HG03135 (cell line): Measurements from ENCODE around the gene ACAT2.
"Not testable (repeated sequence)": the region's sequence is repeated elsewhere in the genome, so short reads cannot be mapped to it uniquely, and the experiment has no call there.

Experiments
- ATAC-seq: cut with Tn5 transposase; IDR thresholded peaks from one replicate; pipeline ENCODE4 v1.9.1; 2021; ENCODE audit warnings: mild to moderate bottlenecking, moderate library complexity; ENCODE audit not compliant: unreplicated experiment

ACAT2 gene

GRCh38 chr6:159762681-159763293 is 942 bp downstream of the ACAT2 start:
- no peak for ATAC-seq

- ATAC-seq = no peak
Measured at GRCh38 chr6:159766906-159767305, 5.1 kb downstream of the ACAT2 start.

- no peak for ATAC-seq
Measured at GRCh38 chr6:159769470-159769869, 7.6 kb downstream of the ACAT2 start.

DNA sequence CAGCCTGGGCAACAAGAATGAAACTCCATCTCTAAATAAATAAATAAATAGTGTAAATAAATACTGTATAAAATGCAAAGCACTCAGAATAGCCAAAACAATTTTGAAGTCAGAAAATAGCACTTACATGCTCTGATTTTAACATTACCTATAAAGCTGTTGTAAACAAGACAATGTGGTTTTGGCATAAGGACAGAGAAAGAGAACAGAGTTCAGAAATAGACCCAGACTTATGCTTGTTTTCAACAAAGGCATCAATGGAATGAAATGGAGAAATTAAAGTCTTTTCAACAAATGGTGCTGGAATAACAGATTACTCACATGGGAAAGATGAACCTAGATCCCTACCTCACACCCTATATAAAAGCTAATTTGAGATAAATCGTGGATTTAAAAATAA is 10.4 kb downstream of the ACAT2 start:
- no peak for ATAC-seq

DNA sequence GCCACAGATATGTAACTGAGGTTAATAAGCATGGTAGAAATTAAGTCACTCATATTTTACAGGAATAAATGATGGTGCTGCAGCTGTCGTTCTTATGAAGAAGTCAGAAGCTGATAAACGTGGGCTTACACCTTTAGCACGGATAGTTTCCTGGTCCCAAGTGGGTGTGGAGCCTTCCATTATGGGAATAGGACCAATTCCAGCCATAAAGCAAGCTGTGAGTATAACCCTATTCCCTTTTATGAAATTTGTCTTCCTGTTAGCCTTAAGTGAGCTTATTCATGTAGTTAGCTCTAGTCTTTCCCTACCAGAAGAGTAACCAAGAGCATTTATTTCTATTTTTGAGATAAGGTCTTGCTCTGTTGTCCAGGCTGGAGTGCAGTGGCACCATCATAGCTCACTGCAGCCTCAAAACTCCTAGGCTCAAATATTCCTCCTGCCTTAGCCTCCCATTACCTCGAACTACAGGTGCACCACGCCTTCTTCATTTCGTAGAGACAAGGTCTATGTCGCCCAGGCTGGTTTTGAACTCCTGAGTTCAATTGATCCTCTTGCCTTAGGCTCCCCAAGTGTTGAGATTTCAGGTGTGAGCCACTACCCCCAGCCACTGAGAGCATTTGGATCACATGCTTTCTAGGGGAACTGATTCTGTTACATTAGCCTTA is 15.5 kb downstream of the ACAT2 start:
- ATAC-seq = no peak

GRCh38 chr6:159778131-159778530 is 16.3 kb downstream of the ACAT2 start:
- ATAC-seq = no peak

- ATAC-seq = no peak
Measured at GRCh38 chr6:159778542-159779103, 16.8 kb downstream of the ACAT2 start.

DNA sequence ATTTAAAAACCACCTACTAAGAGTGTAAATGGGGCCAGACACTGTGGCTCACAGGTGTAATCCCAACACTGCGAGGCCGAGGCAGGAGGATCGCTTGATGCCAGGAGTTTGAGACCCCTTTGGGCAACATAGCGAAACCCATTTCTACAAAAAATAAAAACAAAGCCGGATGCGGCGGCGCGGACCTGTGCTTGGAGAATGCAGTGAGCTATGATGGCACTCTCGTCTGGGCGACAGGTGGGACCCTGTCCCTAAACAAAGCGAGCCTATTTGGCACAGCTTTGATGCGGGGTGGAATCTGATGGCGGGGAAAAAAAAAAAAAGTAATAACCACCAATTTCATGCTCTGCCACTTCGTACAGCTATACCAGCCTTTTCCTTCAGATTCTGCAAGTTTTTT is 26.4 kb downstream of the ACAT2 start:
- ATAC-seq = no peak

- peak; percentile 15 for ATAC-seq
Measured at GRCh38 chr6:159788753-159789376, 27.0 kb downstream of the ACAT2 start.

DNA sequence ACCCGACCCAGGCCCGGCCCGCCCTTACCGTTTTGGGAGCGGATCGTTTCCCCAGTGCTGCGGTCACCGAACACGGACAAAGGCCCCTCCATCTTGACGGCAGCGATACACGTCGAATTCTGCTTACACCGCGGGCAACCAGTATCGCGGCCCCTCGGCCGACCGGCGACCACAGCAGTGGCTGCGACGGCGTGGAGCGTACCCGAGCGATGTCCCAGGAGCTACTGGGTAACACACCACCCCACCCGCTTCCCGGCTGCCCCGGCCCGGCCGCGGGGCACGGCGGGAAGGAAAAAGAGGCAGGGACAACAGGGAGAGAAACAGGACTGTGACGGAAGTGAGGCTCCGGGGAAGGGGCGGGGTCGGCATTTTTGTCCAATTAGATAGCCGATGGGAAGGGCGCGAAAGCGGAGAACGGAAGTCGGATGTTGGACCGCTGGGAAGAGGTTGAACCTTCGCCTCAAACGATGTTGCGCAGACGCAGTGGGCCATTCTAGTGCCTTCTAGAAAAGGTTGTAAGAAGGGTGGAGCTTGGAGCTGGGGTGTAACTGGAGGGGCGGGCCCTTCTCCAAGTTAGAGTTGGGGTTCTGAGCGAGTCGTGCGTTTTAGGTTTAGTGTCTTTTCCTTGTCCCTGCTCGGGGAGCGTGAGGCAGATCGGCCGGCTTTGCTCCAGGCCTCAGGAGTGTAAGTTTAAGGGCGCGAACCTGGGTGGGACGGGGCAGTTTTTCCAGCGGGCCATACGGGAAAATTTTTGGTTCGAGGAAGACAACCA is 27.7 kb downstream of the ACAT2 start, which contains the start of gene TCP1:
TSS of gene TCP1 (minus strand) at position 226 of the 772 bp plus-strand sequence. CDS start at position 92, 134 bp downstream.
- ATAC-seq = peak; percentile 63

DNA sequence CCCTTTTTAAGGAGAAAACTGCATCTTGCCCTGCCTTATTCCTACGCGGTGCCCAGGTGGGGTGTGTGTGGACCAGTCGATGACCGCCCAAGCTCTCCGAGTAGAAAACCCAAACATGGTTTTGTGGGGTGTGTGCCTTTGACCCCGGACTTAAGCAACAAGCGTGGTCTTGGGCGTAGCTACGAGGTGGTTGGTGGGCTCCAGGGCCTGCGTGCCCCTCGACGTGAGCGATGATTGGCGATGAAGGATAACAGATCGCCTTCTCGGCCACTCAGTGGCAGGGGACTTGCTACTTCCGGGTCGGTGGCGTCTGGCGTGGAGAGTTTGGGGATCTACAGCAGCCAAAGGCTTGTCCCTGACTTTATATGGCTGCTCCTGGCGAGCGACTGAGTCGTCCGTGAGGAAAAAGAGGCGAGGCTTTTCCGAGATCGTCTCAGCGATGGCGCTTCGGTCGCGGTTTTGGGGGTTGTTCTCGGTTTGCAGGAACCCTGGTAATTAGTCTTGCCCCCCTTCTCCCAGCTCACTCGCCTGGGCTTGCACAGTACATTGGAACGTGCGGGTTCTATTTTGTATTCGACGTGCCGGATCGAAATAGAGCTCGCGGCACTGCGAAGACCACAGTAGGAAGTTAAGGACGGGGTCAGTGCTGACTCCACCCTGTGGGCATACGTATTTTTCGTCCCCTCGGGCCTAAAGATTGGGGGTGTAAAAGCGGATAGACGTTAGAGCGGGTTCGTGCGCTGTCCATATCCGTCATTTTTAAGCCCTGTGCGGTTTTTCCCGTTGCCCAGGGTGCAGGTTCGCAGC is 28.5 kb downstream of the ACAT2 start, which contains the start of gene MRPL18:
TSS of gene MRPL18 (plus strand) at position 319 of the 807 bp plus-strand sequence. CDS start at position 440, 121 bp downstream.
- ATAC-seq = peak; percentile 87

- ATAC-seq = no peak
Measured at GRCh38 chr6:159790956-159791598, 29.2 kb downstream of the ACAT2 start.

GRCh38 chr6:159794976-159795375 is 33.1 kb downstream of the ACAT2 start:
- ATAC-seq = not testable (repeated sequence)

- ATAC-seq = no peak
Measured at GRCh38 chr6:159797554-159797953, 35.7 kb downstream of the ACAT2 start.

- no peak for ATAC-seq
Measured at GRCh38 chr6:159800141-159800865, 38.5 kb downstream of the ACAT2 start, which contains the start of gene PNLDC1. TSS of gene PNLDC1 (plus strand) at chr6:159800276. CDS start at chr6:159800308, 32 bp downstream.

DNA sequence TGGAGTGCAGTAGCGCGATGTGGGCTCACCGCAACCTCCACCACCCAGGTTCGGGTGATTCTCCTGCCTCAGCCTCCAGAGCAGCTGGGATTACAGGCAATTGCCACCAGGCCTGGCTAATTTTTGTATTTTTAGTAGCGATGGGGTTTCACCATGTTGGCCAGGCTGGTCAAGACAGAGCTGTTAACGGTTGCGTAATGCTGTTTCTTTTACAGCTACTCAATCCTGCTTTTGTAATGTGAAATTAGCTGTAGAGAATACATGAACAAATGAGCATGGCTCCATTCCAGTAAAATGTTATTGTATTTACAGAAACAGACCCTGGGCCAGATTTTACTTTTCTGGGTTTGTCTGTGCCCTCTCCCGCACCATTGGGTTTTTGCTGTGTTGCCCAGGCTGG is 40.1 kb downstream of the ACAT2 start:
- ATAC-seq = no peak

DNA sequence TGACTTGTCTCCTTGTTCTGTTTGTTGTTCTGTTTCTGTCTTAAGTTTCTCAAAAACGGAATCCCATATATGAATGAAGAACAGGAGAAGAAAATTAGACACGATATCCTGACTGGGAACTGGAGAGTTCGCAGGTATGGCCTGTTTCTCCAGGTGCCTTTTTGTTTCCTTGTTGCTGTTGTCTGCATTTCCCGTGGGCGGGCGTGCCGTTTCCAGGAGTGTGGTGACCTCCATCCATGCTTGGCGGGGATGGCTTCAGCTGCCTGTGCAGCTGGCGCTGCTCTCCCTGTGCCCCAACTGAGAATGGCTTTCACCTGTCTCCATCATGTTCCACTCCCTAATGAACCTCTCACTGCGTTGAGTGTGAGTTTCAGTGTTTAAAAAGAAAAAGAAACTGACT is 42.7 kb downstream of the ACAT2 start:
- no peak for ATAC-seq

DNA sequence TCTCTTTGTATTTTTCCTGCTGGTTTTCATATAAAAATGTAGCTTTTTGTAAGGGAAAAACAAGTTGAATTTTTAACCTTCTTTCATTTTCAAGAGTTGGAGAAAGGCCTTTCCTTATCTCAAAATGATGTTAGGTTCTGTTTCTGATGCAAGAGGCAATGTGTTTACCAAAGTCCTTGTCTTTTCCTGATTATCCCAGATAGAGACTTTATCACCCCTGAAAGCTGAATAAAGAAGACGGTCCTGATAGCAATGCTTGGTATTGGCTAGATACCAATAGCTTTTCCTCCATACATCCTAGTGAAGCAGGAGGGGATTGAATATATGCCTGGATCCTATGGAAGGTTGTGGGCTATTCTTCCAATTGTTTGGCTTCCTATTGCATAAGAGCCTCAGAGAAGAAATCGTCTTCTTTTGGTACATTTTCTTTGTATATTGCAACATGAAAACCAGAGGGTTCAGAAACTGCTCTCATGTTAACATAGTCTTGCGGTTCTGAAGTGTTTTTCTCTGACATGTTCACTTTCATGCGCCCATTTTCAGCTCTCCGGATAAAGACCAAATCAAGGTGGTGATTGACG is 43.7 kb downstream of the ACAT2 start:
- ATAC-seq = no peak
